Measurements from ENCODE around the gene MINDY2. TPM values are rescaled to one million over a fixed set of nuclear protein-coding genes. Genes with fewer than 3 reads are reported as not detected.
"Not testable (repeated sequence)": the region's sequence is repeated elsewhere in the genome, so short reads cannot be mapped to it uniquely, and the experiment has no call there.

The MINDY2 gene
- total RNA-seq, 2 donors from 2014 or later = 13.0 to 16.9 TPM

- Histone ChIP-seq H3K9ac (ENCODE audit: low read depth in 2 of 2, low read length in 2 of 2) (no peak overlapping the region), H3K9me3 (no peaks in the 10 kb centered on the region), H3K27me3 (no peaks in the 10 kb centered on the region), H3K36me3 (no peaks in the 10 kb centered on the region), H3K4me1 (no peaks in the 10 kb centered on the region), H3K4me3 (no peak overlapping the region), H3K27ac (no peak overlapping the region)
- no peak for TF ChIP-seq CTCF (IDR thresholded peaks at IDR 0.05)
- intact Hi-C loops (cut with DNase I) = no loop called here
- DNase-seq = no peak
Observed at GRCh38 chr15:58856086-58856485, 85.0 kb downstream of the MINDY2 start.

DNA sequence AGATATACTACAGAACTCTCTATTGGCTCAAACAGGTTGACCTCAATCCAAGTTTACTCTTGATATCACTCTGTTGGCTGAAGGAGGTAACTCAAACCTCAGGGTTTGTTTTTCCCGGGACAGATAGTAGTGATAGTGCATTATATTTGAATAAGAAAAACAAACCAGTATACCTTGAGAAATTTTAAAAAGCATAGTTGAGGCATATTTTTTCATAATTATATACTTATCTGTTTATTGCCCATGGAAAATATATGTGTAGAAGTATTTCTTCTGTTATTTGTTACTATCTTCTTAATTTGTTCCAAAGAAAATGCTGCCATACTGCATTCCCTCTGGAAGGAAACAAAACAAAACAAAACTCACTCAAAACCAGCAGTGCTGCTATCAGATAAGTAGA lies 85.5 kb downstream of the MINDY2 start:
- intact Hi-C loops (cut with DNase I); H3K27ac ChIP-seq; DNase-seq; H3K4me1 ChIP-seq; H3K27me3 ChIP-seq; H3K4me3 ChIP-seq; H3K9me3 ChIP-seq; H3K9ac ChIP-seq (ENCODE audit: low read depth in 2 of 2, low read length in 2 of 2); H3K36me3 ChIP-seq: not testable (repeated sequence)

DNA sequence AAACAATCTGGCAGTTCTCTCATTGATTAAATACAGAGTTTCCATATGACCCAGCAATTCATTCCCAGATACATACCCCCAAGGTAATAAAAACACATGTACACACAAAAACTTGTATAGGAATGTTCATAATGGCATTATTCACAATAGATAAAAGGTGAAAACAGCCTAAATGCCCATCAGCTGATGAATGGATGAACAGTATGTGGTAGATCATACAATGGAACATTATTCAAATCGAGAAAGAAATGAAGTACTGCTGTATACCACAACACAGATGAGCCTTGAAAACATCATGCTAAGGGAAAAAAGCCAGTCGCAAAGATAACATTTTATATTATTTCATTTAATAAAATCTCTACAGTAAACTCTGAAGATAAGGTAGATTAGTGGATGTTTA lies 91.2 kb downstream of the MINDY2 start:
- Histone ChIP-seq H3K9ac (ENCODE audit: low read depth in 2 of 2, low read length in 2 of 2) (no peak overlapping the region), H3K4me3 (no peak overlapping the region), H3K9me3 (no peaks in the 10 kb centered on the region), H3K4me1 (no peaks in the 10 kb centered on the region), H3K36me3 (no peaks in the 10 kb centered on the region), H3K27me3 (no peaks in the 10 kb centered on the region), H3K27ac (no peak overlapping the region)
- no peak for DNase-seq
- intact Hi-C loops (cut with DNase I) = no loop called here
- no peak for TF ChIP-seq CTCF (IDR thresholded peaks at IDR 0.05)

GRCh38 chr15:58864602-58865424 lies 93.7 kb downstream of the MINDY2 start:
- no peaks in the 10 kb centered on the region for H3K9me3 ChIP-seq
- H3K27me3 ChIP-seq = no peaks in the 10 kb centered on the region
- no peak overlapping the region for H3K27ac ChIP-seq
- TF ChIP-seq CTCF (IDR thresholded peaks at IDR 0.05) = no peak
- peak overlapping the region in 1 of 2 donors; percentile 43 for H3K9ac ChIP-seq (ENCODE audit: low read depth in 2 of 2, low read length in 2 of 2)
- H3K36me3 ChIP-seq = no peaks in the 10 kb centered on the region
- H3K4me3 ChIP-seq = no peak overlapping the region
- intact Hi-C loops (cut with DNase I) = no loop called here
- peak; percentile 42 for DNase-seq
- no peaks in the 10 kb centered on the region for H3K4me1 ChIP-seq

DNA sequence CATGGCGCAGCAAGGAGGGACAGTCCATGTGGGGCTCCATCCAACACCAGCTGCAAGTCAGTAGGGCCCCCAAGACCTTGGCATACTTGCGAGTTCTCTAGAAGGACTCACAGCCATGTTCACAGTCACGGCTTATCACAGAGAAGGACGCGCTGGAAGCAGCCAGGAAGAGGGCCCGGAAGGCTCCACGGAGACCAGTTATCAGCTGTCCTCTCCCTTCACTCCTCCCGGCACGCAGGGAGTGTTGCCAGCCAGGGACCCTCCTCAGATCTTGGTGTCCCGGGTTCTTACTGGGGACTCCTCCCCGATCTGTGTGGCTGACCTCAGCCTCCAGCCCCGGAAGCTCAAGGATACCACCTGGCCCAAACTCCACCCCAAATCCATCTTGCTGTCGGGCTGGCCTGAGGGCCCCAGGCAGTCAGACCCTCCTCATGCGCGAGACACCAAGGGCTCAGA lies 94.4 kb downstream of the MINDY2 start:
- H3K9ac ChIP-seq (ENCODE audit: low read depth in 2 of 2, low read length in 2 of 2) = no peak overlapping the region
- no peaks in the 10 kb centered on the region for H3K27me3 ChIP-seq
- no peaks in the 10 kb centered on the region for H3K9me3 ChIP-seq
- TF ChIP-seq CTCF (IDR thresholded peaks at IDR 0.05) = no peak
- intact Hi-C loops (cut with DNase I) = no loop called here
- H3K36me3 ChIP-seq = no peaks in the 10 kb centered on the region
- no peak overlapping the region for H3K4me3 ChIP-seq
- peak; percentile 26 for DNase-seq
- no peaks in the 10 kb centered on the region for H3K4me1 ChIP-seq
- no peak overlapping the region for H3K27ac ChIP-seq

- Histone ChIP-seq H3K27me3 (no peaks in the 10 kb centered on the region), H3K4me1 (no peaks in the 10 kb centered on the region), H3K36me3 (no peaks in the 10 kb centered on the region), H3K4me3 (no peak overlapping the region), H3K9me3 (no peaks in the 10 kb centered on the region), H3K27ac (no peak overlapping the region), H3K9ac (ENCODE audit: low read depth in 2 of 2, low read length in 2 of 2) (no peak overlapping the region)
- intact Hi-C loops (cut with DNase I) = no loop called here
- no peak for TF ChIP-seq CTCF (IDR thresholded peaks at IDR 0.05)
- no peak for DNase-seq
Observed at GRCh38 chr15:58867926-58868325, 96.8 kb downstream of the MINDY2 start.
